ENCODE results near the gene RAD9A. TPM values are rescaled to one million over a fixed set of nuclear protein-coding genes. Genes with fewer than 3 reads are reported as not detected.

The RAD9A gene
- total RNA-seq, 4 donors from 2014 or later = 5.5 to 18.0 (median 10.4) TPM

DNA sequence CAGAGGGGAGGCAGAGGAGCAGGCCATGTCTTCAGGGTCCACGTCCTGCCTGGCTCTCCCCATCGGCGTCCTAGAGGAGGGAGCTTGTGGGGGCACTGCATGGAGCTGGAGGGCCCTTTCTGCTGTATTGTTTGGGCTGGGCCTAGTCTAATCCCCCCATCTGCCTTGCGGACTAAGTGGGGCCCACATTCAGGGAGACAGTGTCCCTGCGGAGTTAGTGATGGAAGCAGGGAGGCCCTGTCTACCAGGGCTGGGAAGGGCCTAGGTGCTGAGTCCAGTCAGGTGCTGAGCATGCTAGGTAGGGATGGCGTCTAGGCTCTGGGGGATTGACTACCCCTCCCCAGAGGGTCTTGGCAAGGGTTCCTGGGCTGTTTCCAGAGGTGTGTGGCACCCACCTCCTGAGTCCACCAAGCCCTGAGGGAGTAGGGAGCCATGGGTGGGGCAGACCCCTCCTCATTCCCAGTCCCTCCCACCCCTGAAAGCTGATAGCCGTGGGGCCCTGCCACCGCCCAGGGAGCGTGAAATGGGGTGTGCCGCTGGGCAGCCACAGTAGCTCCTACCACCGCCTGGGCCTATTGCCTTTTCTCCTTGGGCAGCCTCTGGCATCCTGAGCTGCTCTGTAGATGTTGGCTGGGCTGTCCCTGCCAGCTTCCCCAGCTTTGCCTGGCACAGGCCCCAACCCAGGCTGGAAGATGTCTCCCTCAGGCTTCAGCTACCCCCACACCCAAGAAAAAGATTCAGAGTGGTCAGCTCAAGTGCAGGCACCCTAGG is 36.6 kb upstream of the RAD9A start:
- TF ChIP-seq, protein P1, sequence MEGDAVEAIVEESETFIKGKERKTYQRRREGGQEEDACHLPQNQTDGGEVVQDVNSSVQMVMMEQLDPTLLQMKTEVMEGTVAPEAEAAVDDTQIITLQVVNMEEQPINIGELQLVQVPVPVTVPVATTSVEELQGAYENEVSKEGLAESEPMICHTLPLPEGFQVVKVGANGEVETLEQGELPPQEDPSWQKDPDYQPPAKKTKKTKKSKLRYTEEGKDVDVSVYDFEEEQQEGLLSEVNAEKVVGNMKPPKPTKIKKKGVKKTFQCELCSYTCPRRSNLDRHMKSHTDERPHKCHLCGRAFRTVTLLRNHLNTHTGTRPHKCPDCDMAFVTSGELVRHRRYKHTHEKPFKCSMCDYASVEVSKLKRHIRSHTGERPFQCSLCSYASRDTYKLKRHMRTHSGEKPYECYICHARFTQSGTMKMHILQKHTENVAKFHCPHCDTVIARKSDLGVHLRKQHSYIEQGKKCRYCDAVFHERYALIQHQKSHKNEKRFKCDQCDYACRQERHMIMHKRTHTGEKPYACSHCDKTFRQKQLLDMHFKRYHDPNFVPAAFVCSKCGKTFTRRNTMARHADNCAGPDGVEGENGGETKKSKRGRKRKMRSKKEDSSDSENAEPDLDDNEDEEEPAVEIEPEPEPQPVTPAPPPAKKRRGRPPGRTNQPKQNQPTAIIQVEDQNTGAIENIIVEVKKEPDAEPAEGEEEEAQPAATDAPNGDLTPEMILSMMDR (IDR thresholded peaks at IDR 0.05) = no peak
- ATAC-seq (ENCODE audit: low FRiP score) (no peak), DNase-seq (ENCODE audit: low spot score) (no peak)

DNA sequence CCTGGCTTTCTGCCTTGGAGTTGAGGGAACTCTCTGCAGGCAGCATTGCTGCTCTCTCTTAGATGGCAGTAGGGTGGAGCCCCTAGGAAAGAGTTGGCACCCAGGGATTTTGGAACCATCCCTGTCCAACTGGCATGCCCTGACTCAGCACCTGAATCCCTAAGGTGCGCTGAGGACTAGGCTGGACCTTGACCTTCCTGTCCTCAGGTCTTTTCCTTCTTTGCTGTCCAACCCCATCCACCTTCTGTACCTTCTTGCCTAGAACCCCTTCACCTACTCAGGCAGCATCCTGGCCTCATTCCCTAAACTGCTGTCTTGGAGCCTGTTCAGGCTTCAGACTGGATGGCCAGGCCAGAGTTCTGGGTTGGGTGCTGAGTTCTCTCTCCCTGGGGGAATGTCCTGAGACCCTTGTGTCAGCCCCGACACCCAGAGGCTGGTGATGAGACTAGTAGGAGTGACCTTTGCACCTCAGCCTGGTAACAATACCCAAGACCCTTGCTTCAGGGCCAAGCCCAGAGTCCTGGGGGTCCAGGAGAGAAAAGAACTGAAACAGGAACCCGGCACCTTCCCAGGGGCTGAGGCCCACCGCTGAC is 35.9 kb upstream of the RAD9A start:
- ATAC-seq (ENCODE audit: low FRiP score) = no peak
- TF ChIP-seq, protein P1 (IDR thresholded peaks at IDR 0.05) = no peak
- DNase-seq (ENCODE audit: low spot score) = no peak

DNA sequence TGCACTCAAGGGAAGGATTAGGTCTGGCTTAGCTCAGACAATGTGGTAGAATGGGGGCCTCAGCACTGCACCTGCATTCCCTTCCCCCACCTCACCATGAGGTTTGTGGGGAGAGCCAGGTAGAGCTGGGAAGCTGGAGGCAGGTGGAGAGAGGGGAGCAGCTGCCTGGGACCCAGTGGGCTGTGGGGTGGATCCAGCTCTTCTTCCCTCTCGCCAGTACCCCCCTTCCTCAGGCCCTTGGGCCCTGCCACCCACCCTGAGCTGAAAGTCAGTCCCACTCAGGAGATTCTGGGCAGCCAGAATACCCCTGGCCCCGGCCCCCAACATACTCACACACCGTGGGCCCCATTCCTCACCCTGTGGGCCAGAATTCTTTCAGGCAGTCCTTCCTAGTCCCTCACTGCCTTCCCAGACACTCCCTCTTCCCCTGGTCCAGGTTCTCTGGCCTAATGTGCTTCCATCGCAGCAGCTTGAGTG is 35.4 kb upstream of the RAD9A start:
- TF ChIP-seq, protein P1 (IDR thresholded peaks at IDR 0.05) = no peak
- no peak for DNase-seq (ENCODE audit: low spot score)
- ATAC-seq (ENCODE audit: low FRiP score) = no peak

DNA sequence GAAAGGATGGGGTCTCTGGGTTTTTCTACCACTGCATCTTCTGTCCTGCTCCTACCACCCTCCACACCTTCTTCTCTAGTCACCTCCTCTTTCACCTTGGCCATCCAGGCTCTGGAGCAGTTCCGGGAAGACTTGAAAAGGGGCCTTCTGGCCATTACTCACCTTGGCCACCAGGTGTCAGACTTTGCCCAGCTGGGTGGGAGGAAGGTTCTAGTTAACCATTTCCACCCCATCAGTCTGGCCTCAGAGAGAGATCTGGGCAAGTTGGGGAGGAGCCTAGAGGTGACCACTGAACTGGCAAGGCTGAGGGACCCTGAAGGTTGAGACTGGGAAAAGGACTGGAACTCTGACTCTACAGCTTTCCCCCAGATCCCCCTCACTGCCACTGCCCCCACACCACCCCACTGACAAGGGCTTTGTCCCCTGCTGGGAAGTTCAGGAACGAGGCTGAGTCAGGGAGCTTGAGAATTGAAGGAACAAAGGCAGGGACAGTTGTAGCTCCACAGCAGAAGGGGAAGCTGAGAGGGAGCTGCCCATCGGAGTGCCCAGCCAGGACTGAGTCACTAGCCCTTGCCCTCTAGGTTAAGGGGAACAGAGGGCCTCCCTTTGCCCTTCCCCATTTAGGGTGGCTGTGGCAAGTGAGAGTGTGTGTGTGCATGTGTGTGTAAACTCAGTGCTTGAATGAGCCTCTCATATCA is 34.8 kb upstream of the RAD9A start:
- ATAC-seq (ENCODE audit: low FRiP score) = peak; percentile 7
- DNase-seq (ENCODE audit: low spot score) = no peak
- TF ChIP-seq, protein P1 (IDR thresholded peaks at IDR 0.05) = peak in 1 of 3 donors; percentile 29

DNA sequence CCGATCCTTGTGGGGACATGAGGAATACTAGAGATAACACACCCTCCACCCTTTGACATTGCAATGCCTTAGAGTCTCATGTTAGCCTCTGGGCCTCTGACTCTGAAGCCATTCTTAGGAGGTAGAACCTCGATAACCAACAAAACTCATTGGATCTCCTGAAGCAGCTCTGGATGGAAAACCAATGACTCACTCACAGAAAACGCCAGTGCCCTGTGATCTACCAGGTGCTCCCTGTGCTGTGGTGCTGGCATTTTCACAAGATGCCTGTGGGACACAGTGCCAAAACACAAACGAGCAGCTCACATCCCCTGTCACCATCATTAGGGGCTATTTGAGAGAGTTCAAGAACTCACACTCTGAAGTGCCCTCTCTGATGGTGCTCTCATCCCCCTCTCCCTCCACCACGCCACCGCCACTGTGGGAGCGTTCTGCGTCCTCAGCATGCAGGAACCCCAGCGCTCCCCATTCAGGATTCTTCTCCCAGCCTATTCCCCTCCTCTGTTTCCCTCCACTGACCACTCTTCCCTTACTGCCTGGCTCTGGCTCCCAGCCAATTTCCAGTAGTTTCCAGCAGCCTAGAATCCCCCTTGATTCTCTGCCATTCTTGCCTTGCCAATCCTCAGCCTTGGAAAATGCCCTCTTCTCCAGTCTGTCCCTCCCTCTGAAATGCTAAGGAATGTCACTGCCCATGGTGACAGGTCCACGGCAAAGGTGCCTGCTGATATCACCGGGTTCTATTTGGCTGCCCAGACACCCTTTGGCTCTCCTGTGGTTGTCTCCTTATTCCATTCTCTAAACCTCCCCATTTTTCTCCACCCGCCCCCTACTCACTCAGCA is 33.7 kb upstream of the RAD9A start:
- DNase-seq (ENCODE audit: low spot score) (no peak), ATAC-seq (ENCODE audit: low FRiP score) (no peak)
- TF ChIP-seq, protein P1 (IDR thresholded peaks at IDR 0.05) = no peak

DNA sequence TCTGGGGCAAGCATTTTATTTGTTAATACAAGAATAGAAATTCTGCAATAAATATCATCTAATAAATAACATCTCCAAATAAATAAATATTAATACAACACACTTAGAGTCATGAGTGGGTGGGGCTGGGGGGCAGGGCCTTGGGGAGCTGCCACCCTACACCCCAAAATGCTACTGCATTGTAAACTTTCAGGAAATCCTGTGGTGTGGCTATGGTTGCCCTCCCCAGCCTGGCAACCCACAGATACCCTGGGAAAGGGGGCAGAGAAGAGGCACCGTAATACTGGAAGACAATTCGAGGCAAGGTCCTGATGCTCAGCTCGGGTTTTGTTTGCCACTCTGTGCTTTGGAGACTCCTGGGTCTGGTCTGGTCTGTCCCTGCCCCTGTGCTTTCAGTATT is 27.6 kb upstream of the RAD9A start:
- DNase-seq (ENCODE audit: low spot score) = no peak
- TF ChIP-seq, protein P1 (IDR thresholded peaks at IDR 0.05) = no peak
- ATAC-seq (ENCODE audit: low FRiP score) = no peak

All from omental fat pad (tissue), 4 donors.